Aortic smooth muscle cell (primary cell): Measurements from ENCODE around the gene SORL1. TPM values are rescaled to one million over a fixed set of nuclear protein-coding genes. Genes with fewer than 3 reads are reported as not detected.

ENCODE experiments used
- total RNA-seq: library from RNA; depleted of rRNA; stranded (reverse); fragments of >200 nt; gene quantifications from 2 replicates; pipeline ENCODE4 v1.2.3, GENCODE V29; 2014

SORL1 gene, protein sequence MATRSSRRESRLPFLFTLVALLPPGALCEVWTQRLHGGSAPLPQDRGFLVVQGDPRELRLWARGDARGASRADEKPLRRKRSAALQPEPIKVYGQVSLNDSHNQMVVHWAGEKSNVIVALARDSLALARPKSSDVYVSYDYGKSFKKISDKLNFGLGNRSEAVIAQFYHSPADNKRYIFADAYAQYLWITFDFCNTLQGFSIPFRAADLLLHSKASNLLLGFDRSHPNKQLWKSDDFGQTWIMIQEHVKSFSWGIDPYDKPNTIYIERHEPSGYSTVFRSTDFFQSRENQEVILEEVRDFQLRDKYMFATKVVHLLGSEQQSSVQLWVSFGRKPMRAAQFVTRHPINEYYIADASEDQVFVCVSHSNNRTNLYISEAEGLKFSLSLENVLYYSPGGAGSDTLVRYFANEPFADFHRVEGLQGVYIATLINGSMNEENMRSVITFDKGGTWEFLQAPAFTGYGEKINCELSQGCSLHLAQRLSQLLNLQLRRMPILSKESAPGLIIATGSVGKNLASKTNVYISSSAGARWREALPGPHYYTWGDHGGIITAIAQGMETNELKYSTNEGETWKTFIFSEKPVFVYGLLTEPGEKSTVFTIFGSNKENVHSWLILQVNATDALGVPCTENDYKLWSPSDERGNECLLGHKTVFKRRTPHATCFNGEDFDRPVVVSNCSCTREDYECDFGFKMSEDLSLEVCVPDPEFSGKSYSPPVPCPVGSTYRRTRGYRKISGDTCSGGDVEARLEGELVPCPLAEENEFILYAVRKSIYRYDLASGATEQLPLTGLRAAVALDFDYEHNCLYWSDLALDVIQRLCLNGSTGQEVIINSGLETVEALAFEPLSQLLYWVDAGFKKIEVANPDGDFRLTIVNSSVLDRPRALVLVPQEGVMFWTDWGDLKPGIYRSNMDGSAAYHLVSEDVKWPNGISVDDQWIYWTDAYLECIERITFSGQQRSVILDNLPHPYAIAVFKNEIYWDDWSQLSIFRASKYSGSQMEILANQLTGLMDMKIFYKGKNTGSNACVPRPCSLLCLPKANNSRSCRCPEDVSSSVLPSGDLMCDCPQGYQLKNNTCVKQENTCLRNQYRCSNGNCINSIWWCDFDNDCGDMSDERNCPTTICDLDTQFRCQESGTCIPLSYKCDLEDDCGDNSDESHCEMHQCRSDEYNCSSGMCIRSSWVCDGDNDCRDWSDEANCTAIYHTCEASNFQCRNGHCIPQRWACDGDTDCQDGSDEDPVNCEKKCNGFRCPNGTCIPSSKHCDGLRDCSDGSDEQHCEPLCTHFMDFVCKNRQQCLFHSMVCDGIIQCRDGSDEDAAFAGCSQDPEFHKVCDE (N-terminal part only)
- 0.66 and 2.0 TPM in 2 replicates for total RNA-seq

GRCh38 chr11:121451986-121452608 lies at the start of gene SORL1:
TSS of gene SORL1 (plus strand) at chr11:121452314. CDS start at chr11:121452332, 18 bp downstream.

GRCh38 chr11:121452609-121453150 lies 566 bp downstream of the SORL1 start, which contains the start of gene SORL1-AS1:
TSS of gene SORL1-AS1 (minus strand) at chr11:121452967.

Other genes starting within 250 kb of the SORL1 start
- 32.1 and 38.4 TPM in 2 replicates for gene SC5D, start 159.5 kb upstream of the SORL1 start, total RNA-seq